DMS 273 treated with DMSO at 0.1 percent for 48 hours (cell line): Measurements from ENCODE around the gene WDR54.
A peak's percentile ranks its signal among the peaks of the same experiment; 100 is the strongest.
"Not testable (repeated sequence)": the region's sequence is repeated elsewhere in the genome, so short reads cannot be mapped to it uniquely, and the experiment has no call there.

Source experiments
- DNase-seq: peaks from one replicate; lab custom pipeline; 2025; lab: John Stamatoyannopoulos, UW

The WDR54 gene

DNA sequence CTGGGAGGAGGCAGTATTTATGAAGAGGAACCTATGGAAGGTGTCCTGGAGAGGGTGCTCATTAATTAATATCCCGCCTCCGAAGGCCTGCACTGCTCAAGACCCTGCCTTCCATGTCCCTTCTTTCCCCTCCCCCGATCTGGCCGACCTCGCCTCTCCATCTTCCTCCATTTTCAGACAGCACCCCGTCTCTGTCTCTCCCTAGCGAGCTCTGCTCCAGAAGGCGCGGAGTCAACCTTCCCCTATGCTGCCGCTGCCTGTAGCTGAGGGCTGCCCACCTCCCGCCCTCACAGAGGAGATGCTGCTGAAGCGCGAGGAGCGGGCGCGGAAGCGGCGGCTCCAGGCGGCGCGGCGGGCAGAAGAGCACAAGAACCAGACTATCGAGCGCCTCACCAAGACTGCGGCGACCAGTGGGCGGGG is 35.6 kb downstream of the WDR54 start:
- peak; percentile 34 for DNase-seq

GRCh38 chr2:74457549-74458131 is 36.1 kb downstream of the WDR54 start:
- no peak for DNase-seq

- peak; percentile 100 for DNase-seq
Measured at GRCh38 chr2:74458132-74458937, 36.8 kb downstream of the WDR54 start, which contains the start of gene WBP1. WBP1 (plus strand) TSS chr2:74458438; CDS start chr2:74458603, 165 bp downstream.

GRCh38 chr2:74458938-74459363 is 37.4 kb downstream of the WDR54 start:
- DNase-seq = no peak

DNA sequence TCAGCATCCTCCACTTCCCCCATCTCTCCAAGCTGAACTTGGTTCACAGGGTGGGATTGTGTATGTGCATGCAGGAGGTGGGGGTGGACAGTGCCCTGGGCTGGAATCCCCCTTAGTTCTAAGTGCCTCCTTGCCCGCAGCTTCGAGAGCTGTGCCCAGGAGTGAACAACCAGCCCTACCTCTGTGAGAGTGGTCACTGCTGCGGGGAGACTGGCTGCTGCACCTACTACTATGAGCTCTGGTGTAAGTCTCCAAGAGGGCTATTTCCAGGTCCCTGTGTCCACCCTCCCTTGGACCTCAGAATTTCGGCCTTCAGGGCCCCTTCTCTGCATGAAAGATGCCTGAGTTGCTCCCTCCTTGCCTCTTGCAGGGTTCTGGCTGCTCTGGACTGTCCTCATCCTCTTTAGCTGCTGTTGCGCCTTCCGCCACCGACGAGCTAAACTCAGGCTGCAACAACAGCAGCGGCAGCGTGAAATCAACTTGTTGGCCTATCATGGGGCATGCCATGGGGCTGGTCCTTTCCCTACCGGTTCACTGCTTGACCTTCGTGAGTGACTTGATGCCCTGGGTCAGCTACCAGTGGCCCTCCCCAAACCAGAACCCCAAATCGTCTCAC is 38.1 kb downstream of the WDR54 start:
- DNase-seq = not testable (repeated sequence)

- DNase-seq = not testable (repeated sequence)
Measured at GRCh38 chr2:74460187-74460586, 38.7 kb downstream of the WDR54 start.

- DNase-seq = no peak
Measured at GRCh38 chr2:74461187-74462053, 39.9 kb downstream of the WDR54 start.

- DNase-seq = no peak
Measured at GRCh38 chr2:74462054-74462785, 40.7 kb downstream of the WDR54 start.

DNA sequence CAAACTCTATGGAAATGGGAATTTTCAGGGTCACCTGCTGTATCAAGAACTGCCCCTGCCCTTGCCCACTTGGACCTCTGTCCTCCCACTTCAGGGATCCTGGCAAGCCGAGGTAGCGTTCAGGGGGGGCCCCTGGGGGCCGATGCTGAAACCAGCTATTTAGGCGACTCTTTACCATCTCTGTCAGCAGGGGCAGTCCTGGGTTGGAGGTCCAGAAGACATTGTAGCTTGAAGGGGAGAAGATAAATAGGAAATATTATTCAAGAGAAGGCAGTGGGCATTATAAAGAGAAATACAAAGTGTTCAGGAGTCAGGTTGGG is 41.2 kb downstream of the WDR54 start:
- DNase-seq = no peak

- DNase-seq = no peak
Measured at GRCh38 chr2:74464406-74464805, 42.9 kb downstream of the WDR54 start.

DNA sequence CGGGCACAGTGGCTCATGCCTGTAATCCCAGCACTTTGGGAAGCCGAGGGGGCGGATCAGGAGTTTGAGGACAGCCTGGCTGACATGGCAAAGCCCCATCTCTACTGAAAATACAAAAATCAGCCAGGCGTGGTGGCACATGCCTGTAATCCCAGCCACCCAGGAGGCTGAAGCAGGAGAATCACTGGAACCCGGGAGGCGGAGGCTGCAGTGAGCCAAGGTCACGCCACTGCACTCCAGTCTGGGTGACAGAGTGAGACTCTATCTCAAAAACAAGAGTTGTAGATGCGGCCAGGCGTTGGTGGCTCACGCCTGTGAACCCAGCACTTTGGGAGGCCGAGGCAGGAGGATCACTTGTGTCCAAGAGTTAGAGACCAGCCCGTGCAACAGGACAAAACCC is 49.2 kb downstream of the WDR54 start:
- not testable (repeated sequence) for DNase-seq

- DNase-seq = no peak
Measured at GRCh38 chr2:74471332-74472065, 50.0 kb downstream of the WDR54 start.

DNA sequence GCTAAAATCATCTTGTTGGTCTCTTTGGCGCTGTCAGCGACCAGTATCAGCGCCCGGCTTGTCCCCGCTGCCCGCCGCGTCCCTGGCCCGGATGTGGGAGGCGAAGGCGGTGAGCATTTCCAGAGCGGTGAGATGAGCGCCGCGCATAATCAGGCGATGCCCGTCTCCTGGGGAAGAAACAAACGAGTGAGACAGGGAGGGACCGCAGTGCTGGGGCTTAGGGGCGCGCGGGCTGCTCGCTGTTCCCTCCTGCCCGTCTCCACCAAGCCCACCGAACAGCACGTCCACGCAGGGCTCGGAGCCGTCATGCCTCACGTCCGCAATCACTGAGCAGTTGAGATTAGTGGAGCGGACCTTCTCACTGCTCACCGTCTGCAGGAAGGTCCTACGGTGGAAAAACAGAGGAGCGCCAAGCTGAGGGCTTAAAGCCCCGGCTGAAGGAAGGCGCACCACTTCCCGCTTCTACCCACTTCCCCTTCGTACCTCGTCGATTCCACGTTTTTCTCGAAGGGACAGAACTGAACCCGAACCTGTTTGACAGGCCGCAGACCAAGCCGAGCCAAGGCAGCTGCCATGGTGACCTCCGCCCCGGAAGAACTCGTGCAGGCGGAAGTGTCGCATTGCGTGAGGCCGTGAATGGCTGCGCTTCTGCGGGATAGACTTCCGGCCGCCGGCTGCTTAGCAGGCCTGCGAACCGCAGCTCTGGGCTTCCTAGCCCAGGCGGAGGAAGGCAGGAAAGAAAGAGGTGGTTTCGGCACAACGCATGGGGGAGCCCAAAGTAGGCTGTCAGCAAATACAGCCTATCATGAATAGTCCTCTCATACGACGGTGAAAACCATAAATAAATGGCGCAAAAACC is 50.8 kb downstream of the WDR54 start, which contains the start of gene MRPL53:
Gene MRPL53, minus strand, starts transcription at position 595 of the 859 bp plus-strand sequence. Its CDS starts 20 bp downstream, at position 575.
- peak; percentile 74 for DNase-seq

DNA sequence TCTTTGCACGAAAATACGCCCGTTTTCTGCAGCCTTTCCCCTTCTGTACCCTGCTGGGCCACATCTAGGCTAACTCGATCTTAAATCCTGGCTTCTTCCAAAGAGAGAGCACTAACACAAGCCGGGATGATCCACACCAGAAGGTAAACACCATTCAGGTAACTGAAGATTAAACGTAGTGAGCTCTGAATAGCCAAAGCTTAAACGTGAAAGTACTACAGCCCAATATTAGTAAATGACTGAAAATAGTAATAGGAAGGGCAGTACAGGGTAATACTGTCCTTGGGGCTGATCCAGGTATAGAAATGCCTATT is 51.4 kb downstream of the WDR54 start:
- DNase-seq = no peak

DNA sequence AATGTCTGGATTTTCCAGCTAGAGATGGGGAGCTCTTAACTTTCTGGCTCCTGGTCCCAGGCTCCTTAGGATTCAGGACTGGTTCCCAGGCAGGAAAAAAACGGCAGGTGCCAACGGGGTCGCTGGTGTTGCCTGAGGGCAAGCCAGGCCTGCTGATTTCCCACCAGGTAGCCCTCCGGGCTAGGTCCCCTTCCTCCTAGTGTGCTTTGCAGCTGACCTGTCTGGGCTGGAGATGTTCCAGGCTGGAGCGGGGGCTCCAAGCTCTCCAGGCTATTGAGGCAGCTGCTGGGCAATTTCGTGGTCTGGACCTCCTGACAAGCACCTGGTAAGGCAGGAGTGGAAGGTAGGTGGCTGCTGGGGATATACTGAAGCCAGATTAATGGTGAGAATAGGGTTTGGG is 53.0 kb downstream of the WDR54 start:
- DNase-seq = no peak

DNA sequence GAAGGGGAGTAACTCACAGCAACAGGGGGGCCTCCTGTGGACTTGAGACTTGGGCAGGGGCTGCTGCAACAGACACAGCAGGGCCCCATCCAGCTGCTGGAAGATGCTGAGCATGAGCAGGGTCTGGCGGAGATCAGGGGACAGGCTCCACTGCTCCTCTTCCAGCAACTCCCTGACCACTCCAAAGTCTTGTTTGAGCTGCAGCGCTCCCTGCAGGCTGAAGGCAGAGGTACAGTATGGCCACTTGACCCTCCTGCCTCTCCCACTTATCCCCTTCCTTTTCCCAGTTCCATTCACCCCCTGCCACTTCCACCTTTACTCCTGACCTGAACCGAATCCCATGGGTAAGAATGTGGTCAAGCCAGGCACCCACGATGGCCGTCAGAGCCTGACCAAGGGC is 53.4 kb downstream of the WDR54 start:
- no peak for DNase-seq
